ENCODE measurements around the gene PALD1. TPM values are rescaled to one million over a fixed set of nuclear protein-coding genes. Genes with fewer than 3 reads are reported as not detected.
"Not testable (repeated sequence)": the region's sequence is repeated elsewhere in the genome, so short reads cannot be mapped to it uniquely, and the experiment has no call there.

Gene PALD1
- total RNA-seq, 2 donors from 2014 or later = 6.7 to 7.4 TPM

DNA sequence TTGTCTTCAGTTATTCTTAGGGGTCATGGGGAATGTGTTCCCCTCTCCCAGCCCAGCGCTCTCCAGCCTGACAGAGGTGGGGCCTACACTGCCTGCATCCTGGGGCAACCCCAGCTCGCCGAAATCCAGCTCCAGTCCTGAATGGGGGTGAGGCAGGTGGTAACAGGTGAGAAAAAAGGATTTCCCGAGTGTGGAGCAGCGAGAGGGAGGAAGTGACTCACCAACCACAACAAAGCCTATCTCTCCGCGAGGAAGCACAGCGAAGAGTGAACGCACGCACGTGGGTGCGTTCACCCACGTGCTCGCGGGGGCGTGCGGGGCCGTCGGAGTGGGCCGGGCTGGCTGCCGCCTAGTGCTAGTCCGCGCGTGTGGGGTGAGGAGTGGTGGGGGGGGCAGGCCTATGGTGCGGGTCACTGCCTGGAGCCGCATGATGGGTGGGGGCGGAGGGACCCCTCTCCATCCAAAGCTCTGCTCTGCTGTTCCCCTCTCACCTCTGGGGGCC is 855 bp upstream of the PALD1 start:
- intact Hi-C loops (cut with DNase I) = loop anchor here in 1 of 2 donors (10.0 kb wide), 1 partner anchor 277 kb away; no protein-coding TSS in a partner anchor
- DNase-seq (ENCODE audit: low spot score) = no peak

DNA sequence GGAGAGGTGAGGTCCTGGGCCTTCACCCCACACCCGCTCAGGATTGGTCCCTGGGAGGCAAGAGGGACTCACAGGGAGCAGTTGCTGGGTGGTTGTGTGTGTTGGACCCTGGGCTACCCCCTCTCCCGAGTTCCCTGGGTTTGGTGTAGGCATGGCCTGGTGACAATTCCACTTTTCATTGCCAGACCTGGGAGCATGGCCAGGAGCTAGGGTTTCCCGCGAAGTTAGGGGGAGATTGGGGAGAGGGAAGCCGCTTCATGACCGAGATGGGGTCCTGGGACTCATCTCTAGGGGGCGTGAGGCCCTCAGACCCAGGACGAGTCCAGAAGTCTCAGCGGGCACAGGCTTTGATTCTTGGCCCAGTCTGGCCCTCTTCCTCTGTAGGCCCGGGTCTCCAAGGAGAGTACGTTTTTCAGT is 606 bp downstream of the PALD1 start:
- intact Hi-C loops (cut with DNase I) = loop anchor here in 1 of 2 donors (10.0 kb wide), 1 partner anchor 276 kb away; no protein-coding TSS in a partner anchor
- no peak for DNase-seq (ENCODE audit: low spot score)

DNA sequence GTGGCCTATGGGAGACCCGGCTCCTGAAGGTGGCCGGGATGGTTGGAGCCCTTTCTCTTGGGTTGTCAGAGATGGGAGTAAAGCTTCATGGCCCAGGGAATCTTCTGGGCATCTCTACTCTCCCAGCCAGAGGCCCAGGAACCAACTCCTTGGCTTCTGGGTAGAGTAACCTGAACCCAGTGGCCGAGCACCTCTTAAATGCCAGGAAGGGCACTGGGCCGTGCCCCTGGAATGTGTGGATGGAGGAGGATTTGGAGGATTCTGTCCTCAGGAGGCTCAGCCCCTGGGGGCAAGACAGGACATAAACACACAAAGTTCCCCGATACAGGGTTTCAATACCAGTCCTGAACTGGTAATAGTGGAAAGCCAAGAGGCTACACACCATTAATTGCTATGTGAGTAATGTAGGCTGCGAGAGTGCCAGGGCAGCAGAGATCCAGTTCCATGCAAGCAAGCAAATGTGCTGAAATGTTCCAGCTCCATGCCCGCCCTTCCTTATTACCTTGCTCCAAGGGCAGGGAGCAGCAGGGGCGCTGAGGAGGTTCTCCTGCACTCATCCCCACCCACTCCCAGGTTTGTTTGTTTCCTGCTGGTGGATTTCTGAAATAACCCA is 1.2 kb downstream of the PALD1 start:
- intact Hi-C loops (cut with DNase I) = loop anchor here in 1 of 2 donors (10.0 kb wide), 1 partner anchor 275 kb away; no protein-coding TSS in a partner anchor
- DNase-seq (ENCODE audit: low spot score) = no peak

DNA sequence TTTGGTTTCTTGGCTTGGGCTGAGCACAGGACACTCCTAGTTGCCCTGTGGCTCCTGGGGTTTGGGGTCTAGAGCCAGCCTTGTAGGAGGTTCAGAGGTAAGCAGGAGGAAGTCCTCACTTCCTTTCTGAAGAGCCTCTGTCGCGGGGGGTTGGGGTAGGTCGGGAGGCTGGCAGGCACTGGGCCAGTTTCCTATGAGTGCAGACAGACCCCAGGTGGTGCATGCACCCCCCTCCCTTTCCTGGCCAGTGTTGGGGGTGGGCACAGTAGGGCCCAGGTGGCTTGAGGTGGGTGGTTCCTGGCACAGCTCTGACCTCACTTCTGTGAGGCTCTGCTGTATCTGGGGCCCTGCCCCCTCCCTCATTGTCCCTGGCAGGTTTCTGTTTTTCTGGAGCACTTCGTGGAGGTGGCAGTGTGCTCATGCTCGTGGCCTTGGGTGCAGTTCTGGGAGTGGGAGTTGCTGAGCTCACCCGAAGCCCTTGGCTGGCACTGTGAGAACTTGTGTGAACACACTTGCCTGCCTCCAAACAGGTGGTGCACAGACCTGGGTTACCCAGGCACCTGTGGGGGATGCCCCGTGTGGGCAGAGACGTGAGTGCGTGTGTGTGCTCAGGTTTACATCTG is 1.8 kb downstream of the PALD1 start:
- intact Hi-C loops (cut with DNase I) = no loop called here
- no peak for DNase-seq (ENCODE audit: low spot score)

DNA sequence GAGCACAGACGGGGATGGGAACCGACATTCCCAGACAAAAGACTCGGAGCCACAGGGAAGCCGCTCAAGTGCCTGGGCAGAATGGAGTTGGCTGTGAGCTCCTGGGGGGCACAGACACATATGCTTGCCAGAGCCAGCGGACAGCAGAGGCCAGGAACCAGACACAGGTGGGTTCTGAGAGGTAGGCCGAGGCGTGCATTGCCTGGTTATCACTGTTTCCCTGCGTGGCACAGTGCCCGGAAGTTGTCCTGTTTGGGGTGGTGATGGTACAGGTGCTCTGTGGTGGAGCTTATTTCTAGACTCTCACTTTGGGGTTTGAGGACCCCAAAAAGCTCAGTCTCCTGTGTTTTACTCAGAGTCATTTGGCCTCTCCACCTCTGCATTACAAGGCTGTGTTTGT is 2.5 kb downstream of the PALD1 start:
- intact Hi-C loops (cut with DNase I) = no loop called here
- no peak for DNase-seq (ENCODE audit: low spot score)

DNA sequence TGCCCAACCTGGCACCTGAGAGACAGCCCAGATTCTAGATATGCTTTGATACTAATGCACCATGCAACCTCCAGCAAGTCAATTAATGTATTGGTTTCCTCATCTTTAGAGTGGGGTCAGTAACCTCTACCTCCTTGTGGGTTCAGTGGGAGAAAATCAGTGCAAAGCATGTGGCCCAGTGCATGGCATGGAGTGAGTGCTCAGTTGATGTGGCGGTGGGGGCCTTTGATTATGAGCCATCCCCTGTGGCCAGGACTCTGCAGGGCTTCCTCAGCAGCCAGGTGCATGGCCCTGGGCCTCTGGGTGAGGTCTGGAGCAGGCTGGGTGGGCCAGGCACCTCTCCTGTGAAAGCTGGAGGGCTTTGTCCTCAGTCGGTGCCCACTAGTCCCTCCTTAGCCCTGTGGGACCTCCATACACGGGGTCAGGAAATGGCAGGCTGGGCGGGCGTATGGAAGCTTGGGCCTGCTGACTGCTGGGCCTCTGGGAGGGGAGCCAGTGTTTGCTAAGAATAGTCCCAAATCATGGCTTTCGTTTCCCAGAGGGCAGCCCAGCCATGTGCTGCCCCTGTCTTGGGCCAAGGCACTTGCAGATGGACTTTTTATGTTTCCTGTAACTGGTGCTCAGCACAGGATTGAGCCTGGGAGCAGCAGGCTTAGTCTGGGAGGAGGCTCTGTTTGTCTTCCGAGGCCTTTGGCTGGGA is 3.4 kb downstream of the PALD1 start:
- intact Hi-C loops (cut with DNase I) = no loop called here
- peak; percentile 87 for DNase-seq (ENCODE audit: low spot score)

DNA sequence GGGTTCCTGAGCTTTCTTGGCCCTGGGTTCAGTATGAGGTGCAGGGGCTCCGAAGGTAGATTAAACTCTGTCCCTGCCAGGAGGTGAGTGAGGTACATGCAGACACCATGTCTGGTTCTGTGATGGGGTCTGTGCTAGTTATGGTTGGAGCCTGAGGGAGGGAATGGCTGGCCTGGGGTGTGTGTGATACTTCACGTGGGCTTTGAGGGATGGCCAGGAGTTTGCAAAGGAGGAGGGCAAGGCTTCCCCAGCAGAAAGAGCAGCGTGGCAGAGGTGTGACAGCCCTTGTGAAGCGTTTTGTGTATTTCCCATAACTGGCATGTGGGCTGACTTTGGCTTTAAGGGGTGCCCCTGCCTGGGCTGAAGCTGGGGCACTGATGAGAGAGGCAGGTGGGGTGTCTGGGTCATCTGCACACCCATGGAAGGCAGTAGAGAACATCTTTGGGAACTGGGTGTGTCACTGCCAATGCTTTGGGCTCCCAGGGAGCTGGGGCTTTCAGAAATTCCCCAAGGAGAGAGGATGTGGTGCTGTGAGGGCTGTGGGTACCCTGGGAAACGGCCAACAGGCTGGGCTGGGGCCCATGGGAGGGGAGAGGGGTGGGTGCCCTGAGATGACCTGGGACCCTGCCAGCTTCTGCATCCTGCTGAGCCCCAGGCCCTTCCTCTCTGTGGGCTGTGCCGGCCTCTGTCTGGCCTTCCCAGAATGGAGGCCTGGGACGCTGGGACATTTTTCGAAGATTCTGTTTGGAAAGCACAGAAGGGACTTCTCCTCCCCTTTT is 4.6 kb downstream of the PALD1 start:
- intact Hi-C loops (cut with DNase I) = no loop called here
- DNase-seq (ENCODE audit: low spot score) = no peak

DNA sequence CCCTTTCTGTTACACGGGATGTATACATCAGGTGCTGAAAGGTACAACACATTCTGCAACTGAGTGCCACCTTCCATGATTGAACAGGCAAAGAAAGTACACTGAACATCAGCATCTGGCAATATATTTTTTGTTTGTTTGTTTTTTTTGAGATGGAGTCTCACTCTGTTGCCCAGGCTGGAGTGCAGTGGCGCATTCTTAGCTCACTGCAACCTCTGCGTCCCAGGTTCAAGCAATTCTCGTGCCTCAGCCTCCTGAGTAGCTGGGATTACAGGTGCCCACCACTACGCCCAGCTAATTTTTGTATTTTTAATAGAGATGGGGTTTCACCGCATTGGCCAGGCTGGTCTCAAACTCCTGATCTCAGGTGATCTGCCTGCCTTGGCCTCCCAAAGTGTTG is 5.3 kb downstream of the PALD1 start:
- intact Hi-C loops (cut with DNase I); DNase-seq (ENCODE audit: low spot score): not testable (repeated sequence)

DNA sequence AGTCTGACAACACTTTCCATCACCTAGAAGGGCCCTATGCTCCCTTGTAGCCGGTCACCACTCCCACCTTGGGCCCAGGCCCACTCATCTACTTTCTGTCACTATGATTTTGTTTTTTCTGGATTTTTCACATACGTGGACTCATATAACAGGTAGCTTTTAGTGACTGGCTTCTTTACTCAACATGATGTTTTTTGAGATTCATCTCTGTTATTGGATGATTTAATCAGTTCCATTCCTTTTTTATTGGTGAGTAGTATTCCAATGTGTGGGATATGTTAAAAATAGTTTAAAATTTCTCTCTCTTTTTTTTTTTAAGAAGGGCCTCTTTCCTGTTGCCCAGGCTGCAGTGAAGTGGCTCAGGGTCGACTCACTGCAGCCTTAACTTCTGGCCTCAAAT is 9.3 kb downstream of the PALD1 start:
- no peak for DNase-seq (ENCODE audit: low spot score)
- intact Hi-C loops (cut with DNase I) = no loop called here

DNA sequence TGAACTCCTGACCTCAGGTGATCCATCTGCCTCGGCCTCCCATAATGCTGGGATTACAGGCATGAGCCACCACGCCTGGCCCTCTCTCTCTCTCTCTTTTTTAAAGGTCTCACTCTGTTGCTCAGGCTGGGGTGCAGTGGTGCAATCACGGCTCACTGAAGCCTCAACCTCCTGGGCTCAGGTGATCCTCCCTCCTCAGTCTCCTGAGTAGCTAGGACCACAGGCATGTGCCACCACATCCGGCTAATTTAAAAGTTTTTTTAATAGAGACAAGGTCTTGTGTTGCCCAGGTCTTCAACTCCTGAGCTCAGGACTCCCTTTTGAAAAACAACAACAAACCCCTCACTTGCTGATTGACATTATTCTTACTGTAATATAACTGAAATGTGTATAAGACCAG is 11.6 kb downstream of the PALD1 start:
- intact Hi-C loops (cut with DNase I) = no loop called here
- DNase-seq (ENCODE audit: low spot score) = no peak

DNA sequence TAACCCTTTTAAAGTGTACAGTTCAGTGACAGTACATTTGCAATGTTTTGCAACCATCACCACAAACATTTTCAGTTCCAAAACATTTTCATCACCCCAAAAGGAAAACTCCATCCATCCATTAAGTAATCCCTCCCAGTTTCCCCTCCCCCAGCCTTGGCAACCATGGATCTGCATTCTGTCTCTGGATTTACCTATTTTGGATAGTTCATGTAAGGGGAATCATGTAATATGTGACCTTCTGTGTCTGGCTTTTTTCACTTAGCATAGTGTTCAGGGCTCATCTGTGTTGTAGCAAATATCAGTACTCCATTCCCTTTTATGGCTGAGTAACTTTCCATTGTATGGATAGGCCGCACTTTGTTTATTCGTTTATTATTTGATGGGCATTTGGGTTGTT is 13.0 kb downstream of the PALD1 start:
- no peak for DNase-seq (ENCODE audit: low spot score)
- intact Hi-C loops (cut with DNase I) = no loop called here

DNA sequence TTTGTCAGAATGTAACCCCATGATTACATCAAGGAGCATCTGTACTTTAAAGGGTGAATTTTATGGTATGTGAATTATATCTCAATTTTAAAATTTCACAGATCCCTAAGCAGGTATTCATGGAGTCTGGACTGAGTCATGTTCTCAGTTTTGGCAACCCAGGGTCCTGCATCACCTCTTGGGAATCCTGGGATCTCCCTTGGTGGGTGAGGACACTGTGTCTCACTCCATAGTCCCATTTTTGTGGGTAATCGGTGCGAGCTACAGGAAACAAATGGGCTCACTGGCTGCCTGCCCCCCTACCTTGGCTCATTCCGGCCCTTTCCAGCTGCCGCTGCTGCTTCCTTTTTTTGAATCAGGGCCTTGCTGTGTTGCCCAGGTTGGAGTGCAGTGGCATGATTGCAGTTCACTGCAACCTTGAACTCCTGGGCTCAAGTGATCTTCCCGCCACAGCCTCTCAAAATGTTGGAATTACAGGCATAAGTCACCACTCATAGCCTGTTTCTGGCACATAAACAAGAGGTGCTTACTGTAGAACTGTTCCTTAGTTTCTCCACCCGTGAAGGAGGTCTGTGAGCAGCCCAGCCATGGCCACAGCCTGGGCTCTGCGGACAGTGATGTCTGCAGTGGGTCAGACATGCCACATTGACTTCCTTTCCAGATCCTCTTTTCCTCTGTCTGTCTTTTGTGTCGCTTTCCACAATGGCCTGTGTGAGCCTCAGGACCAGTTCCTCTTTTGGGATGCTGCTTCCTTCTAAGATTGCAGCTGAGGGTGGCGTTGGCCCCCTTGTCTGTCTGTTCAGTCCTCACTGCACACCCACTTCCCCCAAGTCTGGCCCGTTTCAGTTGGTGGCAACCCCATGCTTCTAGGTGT is 14.5 kb downstream of the PALD1 start:
- intact Hi-C loops (cut with DNase I) = no loop called here
- no peak for DNase-seq (ENCODE audit: low spot score)

DNA sequence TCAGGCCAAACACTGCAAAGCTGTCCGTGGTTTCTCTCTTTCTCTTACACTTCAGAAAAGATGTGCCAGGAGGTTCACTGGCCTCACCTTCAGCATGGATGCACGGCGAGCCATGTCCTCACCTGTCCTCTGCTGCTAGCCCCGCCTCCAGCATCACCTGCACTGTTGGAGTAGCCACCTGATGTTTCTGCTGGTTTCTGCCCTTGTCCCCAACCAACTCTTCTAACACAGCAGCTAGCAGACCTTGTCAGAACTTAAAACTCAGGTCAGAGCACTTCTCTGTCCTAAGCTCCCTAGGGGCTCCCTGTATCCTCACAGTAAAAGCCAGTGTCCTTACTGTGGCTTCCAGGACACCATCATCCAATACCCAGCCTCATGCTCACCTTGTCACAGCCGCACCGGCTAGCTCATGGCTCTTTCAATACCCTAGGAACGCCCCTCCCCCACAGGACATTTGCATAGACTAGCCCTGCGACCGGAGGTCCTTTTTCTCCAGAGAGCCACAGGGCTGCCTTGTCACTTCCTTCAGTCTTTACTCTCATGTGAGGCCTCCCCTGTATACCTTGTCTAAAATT is 15.2 kb downstream of the PALD1 start:
- no peak for DNase-seq (ENCODE audit: low spot score)
- intact Hi-C loops (cut with DNase I) = no loop called here

DNA sequence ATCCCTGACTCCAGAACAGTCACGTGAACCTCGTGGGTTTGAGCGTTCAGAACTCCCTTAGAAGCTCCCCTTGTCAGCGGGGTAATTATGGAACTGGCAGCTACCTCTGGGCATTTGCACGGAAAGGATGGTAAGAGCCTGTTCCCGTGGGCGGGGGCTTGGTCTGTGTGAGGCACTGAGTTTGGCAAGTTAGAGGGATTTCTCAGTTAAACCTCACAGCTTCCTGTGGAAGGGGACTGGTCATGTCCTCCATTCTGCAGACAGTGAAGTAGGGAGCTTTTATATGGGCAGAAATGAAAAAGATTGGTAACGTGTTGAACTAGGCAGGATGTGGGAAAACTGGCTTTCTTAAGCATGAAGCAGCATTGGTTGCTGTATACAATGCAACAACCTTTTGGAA is 16.0 kb downstream of the PALD1 start:
- intact Hi-C loops (cut with DNase I) = no loop called here
- peak; percentile 69 for DNase-seq (ENCODE audit: low spot score)

DNA sequence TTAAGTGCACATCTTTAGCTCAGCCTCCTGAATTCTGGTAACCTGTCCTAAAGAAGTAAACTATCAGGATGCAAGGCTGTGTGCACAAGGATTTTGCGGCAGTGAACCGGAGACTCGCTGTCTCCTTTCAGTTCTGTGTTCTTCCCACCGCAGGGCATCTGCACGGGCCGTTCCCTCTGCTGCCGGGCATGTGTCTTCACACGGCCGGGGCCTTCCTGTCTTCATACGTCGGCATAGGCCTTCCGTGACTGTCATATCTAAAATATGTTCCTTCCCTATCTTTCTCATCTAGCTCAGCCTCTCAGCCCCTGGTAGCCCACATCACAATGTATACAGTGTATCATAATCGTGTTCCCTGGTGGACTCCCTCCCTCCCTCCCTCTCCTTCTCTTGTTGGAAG is 16.4 kb downstream of the PALD1 start:
- intact Hi-C loops (cut with DNase I) = no loop called here
- DNase-seq (ENCODE audit: low spot score) = no peak

DNA sequence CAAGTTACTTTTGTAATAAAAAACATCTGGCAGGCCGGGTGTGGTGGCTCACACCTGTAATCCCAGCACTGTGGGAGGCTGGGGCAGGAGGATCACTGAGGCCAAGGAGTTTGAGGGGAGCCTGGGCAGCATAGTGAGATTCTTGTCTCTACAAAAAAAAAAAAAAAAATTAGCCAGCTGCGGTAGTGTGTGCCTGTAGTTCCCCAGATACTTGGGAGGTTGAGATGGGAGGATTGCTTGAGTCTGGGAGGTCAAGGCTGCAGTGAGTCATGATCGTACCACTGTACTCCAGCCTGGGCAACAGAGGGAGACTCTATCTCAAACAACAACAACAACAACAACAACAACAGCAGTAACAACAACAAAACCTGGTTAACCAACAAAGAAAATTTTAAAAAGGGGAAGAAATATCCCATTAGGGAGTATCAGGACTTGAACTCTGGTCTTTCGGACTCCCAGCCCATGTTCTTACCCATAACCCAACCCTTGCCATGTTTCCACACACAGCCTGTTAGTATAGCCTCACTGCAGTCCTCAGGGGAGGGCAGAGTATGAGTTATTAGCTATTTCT is 17.2 kb downstream of the PALD1 start:
- intact Hi-C loops (cut with DNase I) = no loop called here

DNA sequence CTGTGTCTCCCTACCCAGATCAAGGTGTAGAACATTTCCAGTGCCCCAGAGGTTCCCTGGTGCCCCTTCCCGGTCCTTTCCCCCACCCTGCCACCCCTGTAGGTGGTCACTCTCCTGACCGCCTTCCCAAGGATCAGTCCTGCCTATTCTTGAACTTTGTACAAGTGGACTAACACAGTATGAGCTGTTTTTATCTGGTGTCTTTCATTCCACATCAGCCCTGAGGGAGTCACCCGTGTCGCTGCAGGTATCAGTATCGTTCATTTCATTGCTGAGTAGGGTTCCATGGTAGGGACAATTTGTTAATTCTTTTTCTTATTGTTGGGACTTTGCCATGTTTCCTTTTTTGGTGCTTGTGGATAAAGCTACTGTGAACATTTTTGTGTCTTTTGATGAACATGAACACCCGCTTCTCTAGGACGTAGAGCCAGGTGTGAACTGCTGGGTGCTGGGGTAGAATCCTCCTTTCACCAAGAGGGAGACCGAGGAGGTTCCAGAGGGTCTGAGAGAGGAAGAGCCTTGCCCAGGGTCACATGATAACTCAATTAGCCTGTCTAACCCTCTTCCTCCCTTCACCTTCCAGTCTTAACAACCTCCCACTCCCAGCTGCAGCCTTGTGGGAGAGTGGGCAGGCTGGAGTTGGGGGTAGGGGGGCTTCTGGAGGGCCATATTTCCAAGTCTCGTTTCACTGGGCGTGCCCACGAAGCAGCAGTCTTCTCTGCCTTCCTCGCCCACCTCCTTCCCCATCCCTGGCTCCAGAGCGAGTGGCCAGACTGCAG is 18.0 kb downstream of the PALD1 start:
- DNase-seq (ENCODE audit: low spot score) = no peak
- intact Hi-C loops (cut with DNase I) = no loop called here

More for the DNA sequence above, 17.2 kb downstream of the PALD1 start:
- no peak for DNase-seq (ENCODE audit: low spot score)
